ENCODE measurements around the gene CBX2.
A peak's percentile ranks its signal among the peaks of the same experiment; 100 is the strongest.

Gene CBX2

GRCh38 chr17:79836972-79837887 is 59.3 kb downstream of the CBX2 start:
- Histone ChIP-seq H3K79me2 (ENCODE audit: insufficient read depth, low read length) (no peaks in the 10 kb centered on the region; the same call in 1 of the 2 replicates), H3K9ac (ENCODE audit: low read length) (peak overlapping the region; percentile 74), H2AFZ (ENCODE audit: low read length) (no peak overlapping the region), H3K4me1 (ENCODE audit: insufficient read depth, low read length, severe bottlenecking) (peaks cover 22% of the 10 kb centered on the region), H4K20me1 (ENCODE audit: insufficient read depth, low read length) (no peaks in the 10 kb centered on the region), H3K9me3 (ENCODE audit: low read length) (no peaks in the 10 kb centered on the region), H3K27me3 (ENCODE audit: insufficient read depth, low read length) (no peaks in the 10 kb centered on the region), H3K4me2 (ENCODE audit: low read length) (peak overlapping the region; percentile 68), H3K27ac (ENCODE audit: low read depth, low read length, poor library complexity, severe bottlenecking) (peak overlapping the region; percentile 90), H3K4me3 (ENCODE audit: low read depth, low read length, poor library complexity, severe bottlenecking) (peak overlapping the region; percentile 73), H3F3A (ENCODE audit: insufficient read depth, low read length) (no peaks in the 10 kb centered on the region), H3K9me2 (ENCODE audit: low read depth, low read length) (no peaks in the 10 kb centered on the region), H3K36me3 (ENCODE audit: insufficient read depth, low read length) (peaks cover 41% of the 10 kb centered on the region)
- no peak for TF ChIP-seq CTCF (IDR thresholded peaks at IDR 0.05; ENCODE audit: low read length)
- no peak for TF ChIP-seq EZH2 (IDR thresholded peaks at IDR 0.05; ENCODE audit: borderline replicate concordance, low read length)
